ENCODE data around the gene USP10. TPM values are rescaled to one million over a fixed set of nuclear protein-coding genes. Genes with fewer than 3 reads are reported as not detected.

The USP10 gene
- polyA plus RNA-seq, 2 of the 4 experiments (the other 2 are of a cell fraction), result 61.5 to 93.5 TPM

DNA sequence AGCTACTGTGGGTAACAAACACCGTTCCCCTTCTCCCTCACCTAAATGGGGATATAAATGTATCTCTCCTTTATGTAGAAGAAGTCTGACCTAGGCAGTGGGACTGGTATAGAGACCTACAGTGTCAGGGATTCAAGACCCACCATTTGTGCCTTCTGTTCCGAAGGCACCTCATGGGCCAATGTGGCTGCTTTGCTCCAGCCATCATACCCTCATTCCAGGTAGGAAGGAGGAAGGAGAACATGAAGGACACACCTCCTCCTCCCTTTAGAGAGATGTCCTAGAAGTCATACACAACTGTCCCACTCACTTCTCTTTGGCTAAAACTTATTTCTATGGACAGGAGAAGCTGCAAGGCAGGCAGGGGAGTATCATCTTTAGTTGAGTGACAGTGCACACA is 111.7 kb downstream of the USP10 start:
- H3K9me3 ChIP-seq, result no peaks in the 10 kb centered on the region; the same call in 2 of the 3 replicates
- FAIRE-seq, result no peak
- TF ChIP-seq NR3C1 (IDR thresholded peaks at IDR 0.05) (no peak), FOSL2 (IDR thresholded peaks at IDR 0.05) (no peak), FOSL2 (CRISPR knock-in tag; IDR thresholded peaks at IDR 0.05) (no peak), HDAC2 (IDR thresholded peaks at IDR 0.05) (no peak), POLR2A (IDR thresholded peaks at IDR 0.05; ENCODE audit: low read length) (no peak), KDM1A (IDR thresholded peaks at IDR 0.05; ENCODE audit: low read depth) (no peak), JUN (IDR thresholded peaks at IDR 0.05) (no peak), SREBF2 (IDR thresholded peaks at IDR 0.05) (no peak), RARB (CRISPR knock-in tag; IDR thresholded peaks at IDR 0.05) (no peak), FOSB (CRISPR knock-in tag; IDR thresholded peaks at IDR 0.05) (no peak)
- TF ChIP-seq, protein P1, sequence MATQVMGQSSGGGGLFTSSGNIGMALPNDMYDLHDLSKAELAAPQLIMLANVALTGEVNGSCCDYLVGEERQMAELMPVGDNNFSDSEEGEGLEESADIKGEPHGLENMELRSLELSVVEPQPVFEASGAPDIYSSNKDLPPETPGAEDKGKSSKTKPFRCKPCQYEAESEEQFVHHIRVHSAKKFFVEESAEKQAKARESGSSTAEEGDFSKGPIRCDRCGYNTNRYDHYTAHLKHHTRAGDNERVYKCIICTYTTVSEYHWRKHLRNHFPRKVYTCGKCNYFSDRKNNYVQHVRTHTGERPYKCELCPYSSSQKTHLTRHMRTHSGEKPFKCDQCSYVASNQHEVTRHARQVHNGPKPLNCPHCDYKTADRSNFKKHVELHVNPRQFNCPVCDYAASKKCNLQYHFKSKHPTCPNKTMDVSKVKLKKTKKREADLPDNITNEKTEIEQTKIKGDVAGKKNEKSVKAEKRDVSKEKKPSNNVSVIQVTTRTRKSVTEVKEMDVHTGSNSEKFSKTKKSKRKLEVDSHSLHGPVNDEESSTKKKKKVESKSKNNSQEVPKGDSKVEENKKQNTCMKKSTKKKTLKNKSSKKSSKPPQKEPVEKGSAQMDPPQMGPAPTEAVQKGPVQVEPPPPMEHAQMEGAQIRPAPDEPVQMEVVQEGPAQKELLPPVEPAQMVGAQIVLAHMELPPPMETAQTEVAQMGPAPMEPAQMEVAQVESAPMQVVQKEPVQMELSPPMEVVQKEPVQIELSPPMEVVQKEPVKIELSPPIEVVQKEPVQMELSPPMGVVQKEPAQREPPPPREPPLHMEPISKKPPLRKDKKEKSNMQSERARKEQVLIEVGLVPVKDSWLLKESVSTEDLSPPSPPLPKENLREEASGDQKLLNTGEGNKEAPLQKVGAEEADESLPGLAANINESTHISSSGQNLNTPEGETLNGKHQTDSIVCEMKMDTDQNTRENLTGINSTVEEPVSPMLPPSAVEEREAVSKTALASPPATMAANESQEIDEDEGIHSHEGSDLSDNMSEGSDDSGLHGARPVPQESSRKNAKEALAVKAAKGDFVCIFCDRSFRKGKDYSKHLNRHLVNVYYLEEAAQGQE (IDR thresholded peaks at IDR 0.05), result no peak
- H3K27ac ChIP-seq, result no peak overlapping the region
- CTCF ChIA-PET, result interaction anchor here (1.0 to 1.3 kb wide), 3 partner anchors 9 to 113 kb away, joined by 3 to 7 read pairs (median 3); partner anchors contain the start of gene CRISPLD2
- no peak for ATAC-seq
- DNase-seq (ENCODE audit: low read depth in 1 of 2, low spot score in 1 of 2), result no peak
- peaks cover 4% of the 10 kb centered on the region; the same call in 1 of the 3 replicates for H3K4me1 ChIP-seq
- 92% methylated on average over 2 of the region's 2 CpGs for WGBS (ENCODE audit: missing lambda C conversion rate)
- H3K4me2 ChIP-seq, result no peak overlapping the region
- POLR2A ChIA-PET, result no interaction called here
- no peak overlapping the region for H3K4me3 ChIP-seq

DNA sequence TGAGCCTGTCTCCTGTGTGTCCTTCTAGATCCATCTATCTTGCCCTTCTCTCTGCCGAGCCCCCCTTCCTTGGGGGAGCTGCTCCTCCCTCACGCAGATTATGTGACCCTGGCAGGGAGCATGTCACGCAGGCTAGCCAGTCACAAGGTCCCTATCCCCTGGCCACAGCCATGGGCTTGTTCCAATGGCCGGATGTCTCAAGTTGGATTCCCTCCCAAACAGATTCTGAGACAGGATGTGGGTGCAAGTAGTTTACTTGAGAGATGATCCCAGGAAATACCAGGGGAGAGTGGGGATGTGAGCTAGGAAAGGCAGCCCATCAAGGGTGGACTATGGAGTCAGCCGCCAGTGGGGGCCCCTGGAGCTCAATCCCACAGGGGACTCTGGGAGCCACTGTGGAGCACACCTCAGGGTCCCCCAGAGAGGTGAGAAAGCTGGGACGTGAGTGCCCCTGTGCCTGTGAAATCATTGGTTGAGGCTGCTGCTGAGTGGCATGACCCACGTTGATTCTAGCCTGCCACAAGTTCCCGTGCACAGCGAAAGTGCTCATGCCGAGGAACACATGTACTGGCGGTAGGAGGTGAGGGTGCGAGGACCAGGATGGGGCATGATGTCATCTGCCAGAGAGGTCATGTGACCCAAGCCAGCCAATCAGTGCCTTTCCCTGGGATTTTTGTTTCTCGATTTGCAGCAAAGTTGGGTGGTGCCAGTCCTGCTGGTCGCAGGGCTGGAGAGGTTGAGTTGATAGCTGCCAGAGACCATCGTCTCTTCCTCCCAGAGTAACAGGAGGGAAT is 113.5 kb downstream of the USP10 start:
- TF ChIP-seq PHF8 (IDR thresholded peaks at IDR 0.05; ENCODE audit: borderline replicate concordance, low read depth) (no peak), E2F6 (IDR thresholded peaks at IDR 0.05; ENCODE audit: borderline replicate concordance, low read depth) (0 out of 2 replicates have a peak, but pooled peaks have one; percentile 12)
- ATAC-seq, result no peak; a peak in 1 of 6 replicates
- ChIA-PET POLR2A (no interaction called here), CTCF (interaction anchor here (1.1 to 1.5 kb wide), 2 partner anchors 109 to 141 kb away, joined by 3 read pairs; no protein-coding TSS in a partner anchor)
- no peaks in the 10 kb centered on the region; the same call in 2 of the 3 replicates for H3K9me3 ChIP-seq
- no peak overlapping the region for H3K27ac ChIP-seq
- no peak overlapping the region for H3K4me3 ChIP-seq
- no peaks in the 10 kb centered on the region for H3K4me1 ChIP-seq
- no peak for DNase-seq (ENCODE audit: low read depth in 1 of 2, low spot score in 1 of 2)
- 55% methylated on average over 13 of the region's 15 CpGs for WGBS (ENCODE audit: missing lambda C conversion rate)
- H3K4me2 ChIP-seq, result no peak overlapping the region
- FAIRE-seq, result no peak

- no peak for FAIRE-seq
- no peak for DNase-seq (ENCODE audit: low read depth in 1 of 2, low spot score in 1 of 2)
- H3K4me3 ChIP-seq, result no peak overlapping the region
- ChIA-PET POLR2A (no interaction called here), CTCF (interaction anchor here (1.4 to 1.9 kb wide), 3 partner anchors 15 to 137 kb away, joined by 3 to 9 read pairs (median 3); no protein-coding TSS in a partner anchor)
- ATAC-seq, result no peak
- no peaks in the 10 kb centered on the region; the same call in 2 of the 3 replicates for H3K9me3 ChIP-seq
- WGBS (ENCODE audit: missing lambda C conversion rate), result 63% methylated on average over 7 of the region's 7 CpGs
- no peak overlapping the region for H3K4me2 ChIP-seq
- TF ChIP-seq HOXB5 (CRISPR knock-in tag; IDR thresholded peaks at IDR 0.05), result no peak
- no peak for TF ChIP-seq CEBPB (IDR thresholded peaks at IDR 0.05)
- TF ChIP-seq EHMT2 (IDR thresholded peaks at IDR 0.05; ENCODE audit: low read depth), result no peak
- TF ChIP-seq, protein P2, sequence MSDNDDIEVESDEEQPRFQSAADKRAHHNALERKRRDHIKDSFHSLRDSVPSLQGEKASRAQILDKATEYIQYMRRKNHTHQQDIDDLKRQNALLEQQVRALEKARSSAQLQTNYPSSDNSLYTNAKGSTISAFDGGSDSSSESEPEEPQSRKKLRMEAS (IDR thresholded peaks at IDR 0.05), result no peak
- TF ChIP-seq TP53 (CRISPR knock-in tag; IDR thresholded peaks at IDR 0.05), result no peak
- TF ChIP-seq JUN (IDR thresholded peaks at IDR 0.05), result no peak
- TF ChIP-seq POLR2A (IDR thresholded peaks at IDR 0.05; ENCODE audit: low read length), result no peak
- TF ChIP-seq MYC (IDR thresholded peaks at IDR 0.05; ENCODE audit: borderline replicate concordance, low read length), result no peak
- TF ChIP-seq ZSCAN20 (CRISPR knock-in tag; IDR thresholded peaks at IDR 0.05), result no peak
- TF ChIP-seq PBX3 (IDR thresholded peaks at IDR 0.05), result no peak
- peaks cover 9% of the 10 kb centered on the region; the same call in 2 of the 3 replicates for H3K4me1 ChIP-seq
- H3K27ac ChIP-seq, result no peak overlapping the region
These were observed 115.7 kb downstream of the USP10 start for GRCh38 chr16:84815462-84815861.

Measured in A549 (cell line).